HG03097 (cell line): Measurements from ENCODE around the gene COL17A1.

Source experiments
- ATAC-seq: cut with Tn5 transposase; IDR thresholded peaks from one replicate; pipeline ENCODE4 v1.9.1; 2021; ENCODE audit not compliant: unreplicated experiment, low FRiP score

The COL17A1 gene

GRCh38 chr10:103995134-103995533 lies 90.5 kb downstream of the COL17A1 start:
- no peak for ATAC-seq

GRCh38 chr10:103991393-103992128 lies 94.1 kb downstream of the COL17A1 start:
- ATAC-seq, result no peak

- ATAC-seq, result no peak
Observed at GRCh38 chr10:103990531-103990930, 95.1 kb downstream of the COL17A1 start.

- ATAC-seq, result no peak
Observed at GRCh38 chr10:103990121-103990520, 95.6 kb downstream of the COL17A1 start.

GRCh38 chr10:103986360-103986759 lies 99.3 kb downstream of the COL17A1 start:
- ATAC-seq, result no peak

- no peak for ATAC-seq
Observed at GRCh38 chr10:103985726-103986125, 100.0 kb downstream of the COL17A1 start.

GRCh38 chr10:103983367-103983911 lies 102.2 kb downstream of the COL17A1 start:
- peak; percentile 78 for ATAC-seq

- ATAC-seq, result no peak
Observed at GRCh38 chr10:103982639-103983038, 103.0 kb downstream of the COL17A1 start.
